ENCODE data around the gene ZNF385B. TPM values are rescaled to one million over a fixed set of nuclear protein-coding genes. Genes with fewer than 3 reads are reported as not detected.

Gene ZNF385B
- total and polyA plus RNA-seq, 11 donors: 0.07 to 12.2 (median 2.3) TPM

DNA sequence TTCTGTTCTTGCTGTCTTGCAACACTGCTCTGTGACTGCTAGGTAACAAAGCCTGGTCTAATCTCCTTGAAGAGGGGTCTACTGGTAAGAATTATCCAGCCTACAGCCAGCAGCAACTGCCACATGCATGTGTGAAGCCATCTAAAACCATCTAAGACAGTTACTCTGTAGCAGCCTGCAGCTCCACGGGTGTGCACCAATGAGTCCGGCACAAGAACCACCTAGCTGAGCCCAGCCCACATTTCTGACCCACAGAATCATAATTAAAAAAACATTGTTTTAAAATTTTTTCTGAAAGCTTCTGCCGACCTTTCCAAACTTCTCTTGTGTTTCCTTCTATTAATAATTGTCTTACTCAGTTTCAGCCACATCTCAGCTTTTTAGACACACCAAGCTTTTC, 102.8 kb downstream of the ZNF385B start:
- Histone ChIP-seq H3K36me3 (no peaks in the 10 kb centered on the region), H3K27ac (no peak overlapping the region), H3K4me1 (no peaks in the 10 kb centered on the region), H3K27me3 (no peaks in the 10 kb centered on the region), H3K9me3 (peaks cover 0 to 21% (median 0%) of the 10 kb centered on the region in 12 donors), H3K4me3 (no peak overlapping the region)
- intact Hi-C loops (cut with DNase I): no loop called here
- ATAC-seq (no peak), DNase-seq (no peak)
- WGBS, 4 donors: 87 to 89% (median 88%) methylated on average over 3 of the region's 3 CpGs
- TF ChIP-seq POLR2A (IDR thresholded peaks at IDR 0.05): no peak
- TF ChIP-seq, protein P1, sequence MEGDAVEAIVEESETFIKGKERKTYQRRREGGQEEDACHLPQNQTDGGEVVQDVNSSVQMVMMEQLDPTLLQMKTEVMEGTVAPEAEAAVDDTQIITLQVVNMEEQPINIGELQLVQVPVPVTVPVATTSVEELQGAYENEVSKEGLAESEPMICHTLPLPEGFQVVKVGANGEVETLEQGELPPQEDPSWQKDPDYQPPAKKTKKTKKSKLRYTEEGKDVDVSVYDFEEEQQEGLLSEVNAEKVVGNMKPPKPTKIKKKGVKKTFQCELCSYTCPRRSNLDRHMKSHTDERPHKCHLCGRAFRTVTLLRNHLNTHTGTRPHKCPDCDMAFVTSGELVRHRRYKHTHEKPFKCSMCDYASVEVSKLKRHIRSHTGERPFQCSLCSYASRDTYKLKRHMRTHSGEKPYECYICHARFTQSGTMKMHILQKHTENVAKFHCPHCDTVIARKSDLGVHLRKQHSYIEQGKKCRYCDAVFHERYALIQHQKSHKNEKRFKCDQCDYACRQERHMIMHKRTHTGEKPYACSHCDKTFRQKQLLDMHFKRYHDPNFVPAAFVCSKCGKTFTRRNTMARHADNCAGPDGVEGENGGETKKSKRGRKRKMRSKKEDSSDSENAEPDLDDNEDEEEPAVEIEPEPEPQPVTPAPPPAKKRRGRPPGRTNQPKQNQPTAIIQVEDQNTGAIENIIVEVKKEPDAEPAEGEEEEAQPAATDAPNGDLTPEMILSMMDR (IDR thresholded peaks at IDR 0.05): no peak

DNA sequence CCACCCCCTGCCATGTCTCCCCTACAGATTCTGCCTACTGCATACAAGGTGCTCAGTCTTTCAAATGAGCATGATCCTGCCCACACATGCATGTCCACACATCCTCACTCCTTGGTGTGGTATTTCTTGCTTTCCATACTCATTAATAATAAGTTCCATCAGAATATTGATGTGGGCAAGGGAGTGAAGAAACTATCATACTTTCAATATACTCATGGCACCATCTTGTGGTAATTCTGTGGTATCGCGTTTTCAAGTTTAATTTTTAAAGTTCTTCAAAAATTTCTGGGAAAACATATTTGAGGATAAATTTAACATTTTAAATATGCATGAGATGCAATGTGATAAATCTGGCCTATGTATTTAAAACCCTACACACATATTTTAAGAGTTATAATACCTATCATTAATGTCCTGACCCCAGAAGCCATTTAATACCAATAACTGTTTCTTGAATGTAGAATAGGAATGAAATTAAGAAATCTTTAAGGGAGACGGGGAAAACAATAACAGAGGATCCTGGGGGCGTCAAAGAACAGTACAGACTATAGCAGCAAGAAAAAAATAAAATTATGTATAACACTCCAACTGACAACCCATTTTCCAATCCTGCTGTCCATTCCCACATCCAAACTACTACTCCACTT, 110.1 kb downstream of the ZNF385B start:
- no peak overlapping the region for H3K27ac ChIP-seq
- intact Hi-C loops (cut with DNase I): loop anchor here in 6 of 10 donors (2.0 kb wide), 3 partner anchors 328 to 340 kb away; no protein-coding TSS in a partner anchor
- no peak for TF ChIP-seq POLR2A (IDR thresholded peaks at IDR 0.05)
- TF ChIP-seq, protein P1 (IDR thresholded peaks at IDR 0.05): peak; percentile 37 to 73 (median 64)
- ATAC-seq: no peak
- H3K27me3 ChIP-seq: peaks cover 0 to 5% (median 0%) of the 10 kb centered on the region in 9 donors
- H3K4me3 ChIP-seq: no peak overlapping the region
- no peak for DNase-seq
- peaks cover 0 to 3% (median 0%) of the 10 kb centered on the region in 12 donors for H3K9me3 ChIP-seq
- H3K36me3 ChIP-seq: no peaks in the 10 kb centered on the region
- no peaks in the 10 kb centered on the region for H3K4me1 ChIP-seq
- 7 to 15% (median 12%) methylated on average over 4 of the region's 4 CpGs for WGBS, 4 donors

- DNase-seq (no peak), ATAC-seq (peak in 1 of 4 donors; percentile 48)
- TF ChIP-seq, protein P1 (IDR thresholded peaks at IDR 0.05): no peak
- TF ChIP-seq POLR2A (IDR thresholded peaks at IDR 0.05): no peak
- intact Hi-C loops (cut with DNase I): loop anchor here in 9 of 10 donors (5.0 to 10.0 kb wide), 4 partner anchors 154 to 524 kb away; no protein-coding TSS in a partner anchor
- Histone ChIP-seq H3K9me3 (peaks cover 0 to 3% (median 0%) of the 10 kb centered on the region in 12 donors), H3K4me1 (peaks cover 0 to 6% (median 0%) of the 10 kb centered on the region in 12 donors), H3K27me3 (peaks cover 0 to 7% (median 0%) of the 10 kb centered on the region in 9 donors), H3K4me3 (no peak overlapping the region), H3K27ac (no peak overlapping the region), H3K36me3 (no peaks in the 10 kb centered on the region)
- WGBS, 4 donors: 15 to 32% (median 23%) methylated on average over 1 of the region's 1 CpG
Measured at GRCh38 chr2:179749210-179749609, 112.2 kb downstream of the ZNF385B start.

- 72 to 87% (median 85%) methylated on average over 5 of the region's 5 CpGs for WGBS, 4 donors
Measured at GRCh38 chr2:179746981-179747380, 114.4 kb downstream of the ZNF385B start.

More at GRCh38 chr2:179746981-179747380, 114.4 kb downstream of the ZNF385B start:
- ATAC-seq (no peak), DNase-seq (no peak)
- H3K9me3 ChIP-seq: no peaks in the 10 kb centered on the region
- no peak overlapping the region for H3K4me3 ChIP-seq
- peaks cover 0 to 9% (median 0%) of the 10 kb centered on the region in 9 donors for H3K27me3 ChIP-seq
- no peak for TF ChIP-seq POLR2A (IDR thresholded peaks at IDR 0.05)
- TF ChIP-seq, protein P1 (IDR thresholded peaks at IDR 0.05): no peak
- H3K27ac ChIP-seq: no peak overlapping the region
- intact Hi-C loops (cut with DNase I): loop anchor here in 9 of 10 donors (5.0 to 10.0 kb wide), 4 partner anchors 152 to 522 kb away; no protein-coding TSS in a partner anchor
- no peaks in the 10 kb centered on the region for H3K36me3 ChIP-seq
- peaks cover 0 to 6% (median 0%) of the 10 kb centered on the region in 12 donors for H3K4me1 ChIP-seq

All from heart left ventricle (tissue), 16 donors.